Adrenal gland (tissue), 5 donors: ENCODE measurements around the gene THSD4.

Experiments
- CTCF ChIP-seq, 6 experiments: fragments of 450-650 bp in 4 of 6; fragments of 200-600 bp in 2 of 6; sonication (generic) in 1 of 6; IDR thresholded peaks; 1 replicate in 5 of 6; 2 replicates in 1 of 6; pipeline versions ENCODE4 v1.5.1 to v1.8.0; 2016 to 2021; ENCODE audit warnings: antibody characterized with exemption in 6 of 6, mild to moderate bottlenecking in 2 of 6, moderate library complexity in 1 of 6
- POLR2A ChIP-seq, 2 donors: fragments of 450-650 bp; IDR thresholded peaks; one replicate each; pipeline ENCODE4 v1.6.1; 2017; ENCODE audit warnings: antibody characterized with exemption in 2 of 2, mild to moderate bottlenecking in 2 of 2, moderate library complexity in 1 of 2
- donor health status: DM: no; HTN: no; CAD: no.

DNA sequence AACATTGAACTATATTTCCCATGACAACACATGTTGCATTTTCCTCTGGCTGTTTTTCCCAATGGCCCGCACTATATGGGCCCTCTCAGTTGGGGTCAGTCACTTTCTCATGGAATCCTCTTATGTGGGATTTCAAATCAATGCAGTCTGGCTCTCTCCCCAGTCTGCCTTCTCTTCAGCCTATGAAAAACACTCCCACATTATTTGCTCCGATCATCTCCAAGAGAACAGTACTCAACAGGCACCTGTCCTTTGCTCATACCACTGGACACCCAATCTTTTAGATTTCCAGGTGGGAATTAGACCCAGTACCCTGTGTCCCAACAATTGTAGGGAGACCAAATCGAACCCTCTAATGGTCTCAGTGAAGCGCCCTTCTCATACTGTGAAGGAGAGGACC lies 251.3 kb downstream of the THSD4 start:
- TF ChIP-seq CTCF (IDR thresholded peaks at IDR 0.05) (no peak), POLR2A (IDR thresholded peaks at IDR 0.05) (no peak)
